Mammary epithelial cell (primary cell): ENCODE results near the gene TARBP2.

ENCODE experiments used
- CTCF ChIP-seq, 2 donors: IDR thresholded peaks in 1 of 2; conservative IDR thresholded peaks in 1 of 2; 2 replicates each; pipeline ENCODE4 v1.5.1; 2011 to 2012; ENCODE audit warnings: inconsistent platforms in 2 of 2, low read length in 2 of 2, mild to moderate bottlenecking in 2 of 2, control low read depth in 1 of 2, low read depth in 1 of 2; ENCODE audit not compliant: insufficient read depth in 1 of 2; ENCODE audit errors: extremely low read depth in 1 of 2
- EZH2 ChIP-seq: IDR thresholded peaks from 2 replicates; pipeline ENCODE4 v1.6.1; 2012; ENCODE audit warnings: low read length, inconsistent platforms, borderline replicate concordance

GRCh38 chr12:53465679-53466078 is 35.4 kb upstream of the TARBP2 start:
- TF ChIP-seq CTCF (conservative IDR thresholded peaks at IDR 0.05 in 1 of 2, IDR thresholded peaks at IDR 0.05 in 1 of 2; ENCODE audit: extremely low read depth in 1 of 2, insufficient read depth in 1 of 2, low read depth in 1 of 2, low read length in 2 of 2) (no peak), EZH2 (no peak)
